CD14-positive monocyte (primary cell): ENCODE measurements around the gene ZFP90. TPM values are rescaled to one million over a fixed set of nuclear protein-coding genes. Genes with fewer than 3 reads are reported as not detected.

Experiments used
- DNase-seq, 3 donors: peaks; one replicate each; pipeline ENCODE4 v3.0.0-alpha.2; 2011 to 2022
- H2AFZ ChIP-seq: 2 replicates; pipeline ENCODE4 v1.6.0; 2012; ENCODE audit warnings: mild to moderate bottlenecking, low read depth, low read length, inconsistent platforms; ENCODE audit not compliant: insufficient read depth, poor library complexity, severe bottlenecking
- H3K27ac ChIP-seq, 2 donors: 1 replicate in 1 of 2; 2 replicates in 1 of 2; pipeline ENCODE4 v1.5.1; 2012 to 2013; ENCODE audit warnings: low read length in 2 of 2, control low read depth in 1 of 2, inconsistent platforms in 1 of 2, low read depth in 1 of 2, mild to moderate bottlenecking in 1 of 2
- H3K27me3 ChIP-seq, 2 donors: one replicate each; pipeline versions ENCODE4 v1.6.0 to v1.6.1; 2011 to 2013; ENCODE audit warnings: low read length in 2 of 2; ENCODE audit not compliant: control insufficient read depth in 2 of 2, insufficient read depth in 2 of 2
- H3K36me3 ChIP-seq, 2 donors: replicated peaks in 1 of 2; 1 replicate in 1 of 2; 2 replicates in 1 of 2; pipeline versions ENCODE4 v1.5.1 to v1.6.1; 2012 to 2013; ENCODE audit warnings: low read length in 2 of 2, control low read depth in 1 of 2, inconsistent platforms in 1 of 2, mild to moderate bottlenecking in 1 of 2; ENCODE audit not compliant: insufficient read depth in 2 of 2, control insufficient read depth in 1 of 2
- H3K4me1 ChIP-seq, 2 donors: 1 replicate in 1 of 2; 2 replicates in 1 of 2; pipeline versions ENCODE4 v1.5.1 to v1.6.1; 2012 to 2013; ENCODE audit warnings: low read length in 2 of 2, control low read depth in 1 of 2, inconsistent platforms in 1 of 2, mild to moderate bottlenecking in 1 of 2, moderate library complexity in 1 of 2; ENCODE audit not compliant: insufficient read depth in 2 of 2, control insufficient read depth in 1 of 2
- H3K4me2 ChIP-seq: replicated peaks from 2 replicates; pipeline ENCODE3; 2012; ENCODE audit warnings: low read length, moderate library complexity, mild to moderate bottlenecking; ENCODE audit not compliant: poor library complexity, severe bottlenecking; ENCODE audit errors: extremely low read depth
- H3K4me3 ChIP-seq, 3 experiments: fragments of 200-600 bp in 1 of 3; sonication (generic) in 1 of 3; replicated peaks in 1 of 3; 1 replicate in 2 of 3; 2 replicates in 1 of 3; pipeline ENCODE4 v1.5.1; 2011 to 2013; ENCODE audit warnings: low read length in 3 of 3, mild to moderate bottlenecking in 3 of 3, control low read depth in 2 of 3, low read depth in 2 of 3, inconsistent platforms in 1 of 3, moderate library complexity in 1 of 3
- H3K79me2 ChIP-seq: 2 replicates; pipeline ENCODE4 v1.6.0; 2012; ENCODE audit warnings: mild to moderate bottlenecking, control low read depth, inconsistent platforms, low read length, moderate library complexity; ENCODE audit not compliant: insufficient read depth
- H3K9ac ChIP-seq: 2 replicates; pipeline ENCODE4 v1.6.0; 2017; ENCODE audit warnings: low read length, mild to moderate bottlenecking; ENCODE audit not compliant: insufficient read depth, poor library complexity, severe bottlenecking
- H3K9me3 ChIP-seq, 2 donors: replicated peaks in 1 of 2; 1 replicate in 1 of 2; 2 replicates in 1 of 2; pipeline versions ENCODE4 v1.5.1 to v1.6.1; 2012 to 2013; ENCODE audit warnings: low read length in 2 of 2, control low read depth in 1 of 2; ENCODE audit not compliant: control insufficient read depth in 1 of 2, insufficient read depth in 1 of 2
- H4K20me1 ChIP-seq: 2 replicates; pipeline ENCODE4 v1.6.0; 2012; ENCODE audit warnings: mild to moderate bottlenecking, low read length, control low read depth, moderate library complexity; ENCODE audit not compliant: insufficient read depth
- H3K27ac Mint-ChIP-seq, 7 donors: one replicate each; pipeline ENCODE4 v1.8.0; 2020; ENCODE audit warnings: mild to moderate bottlenecking in 7 of 7, mixed read lengths in 7 of 7, moderate library complexity in 6 of 7, inconsistent platforms in 2 of 7
- H3K27me3 Mint-ChIP-seq, 3 donors: one replicate each; pipeline ENCODE4 v1.8.0; 2021 to 2022; ENCODE audit warnings: low read depth in 3 of 3, mild to moderate bottlenecking in 3 of 3, mixed read lengths in 3 of 3, moderate library complexity in 3 of 3, inconsistent platforms in 1 of 3
- H3K36me3 Mint-ChIP-seq, 2 donors: one replicate each; pipeline ENCODE4 v1.8.0; 2020; ENCODE audit warnings: mixed read lengths in 2 of 2, inconsistent platforms in 1 of 2, mild to moderate bottlenecking in 1 of 2
- H3K4me1 Mint-ChIP-seq: one replicate; pipeline ENCODE4 v1.8.0; 2020; ENCODE audit warnings: mild to moderate bottlenecking, mixed read lengths
- H3K4me3 Mint-ChIP-seq, 2 donors: one replicate each; pipeline ENCODE4 v1.8.0; 2020; ENCODE audit warnings: mild to moderate bottlenecking in 2 of 2, mixed read lengths in 2 of 2, moderate library complexity in 1 of 2
- H3K9me3 Mint-ChIP-seq, 7 donors: one replicate each; pipeline ENCODE4 v1.8.0; 2020 to 2022; ENCODE audit warnings: mixed read lengths in 7 of 7, mild to moderate bottlenecking in 6 of 7, moderate library complexity in 6 of 7, inconsistent platforms in 2 of 7
- WGBS: methylation state at CpG from one replicate; pipeline ENCODE4 v1.1.5; 2013; ENCODE audit warnings: missing lambda C conversion rate; ENCODE audit not compliant: insufficient coverage; 5-methylcytosine and 5-hydroxymethylcytosine counted together
- intact Hi-C, 2 donors: fragments of 100-400 bp; cut with micrococcal nuclease; formaldehyde crosslinking; loops; one replicate each; pipeline versions ENCODE4 v1.15.0 to v1.15.1; 2023
- polyA plus RNA-seq, 3 donors: library from polyadenylated mRNA; depleted of rRNA in 1 of 3; unstranded in 2 of 3; stranded (reverse) in 1 of 3; fragments of 300-500 nt in 2 of 3; fragments of >200 nt in 1 of 3; fragmentation: Illumina TruSeq in 2 of 3; gene quantifications; 1 replicate in 2 of 3; 2 replicates in 1 of 3; pipeline ENCODE4 v1.2.3, GENCODE V29; 2012 to 2021
- TF ChIP-seq, protein P1 (sequence below): fragments of 200-600 bp; IDR thresholded peaks from one replicate; pipeline ENCODE4 v1.8.0; 2022; ENCODE audit warnings: antibody characterized with exemption, mild to moderate bottlenecking

The ZFP90 gene
- polyA plus RNA-seq, 3 donors: 4.2 to 7.9 (median 6.3) TPM

GRCh38 chr16:68503334-68503733 is 35.8 kb upstream of the ZFP90 start:
- no peaks in the 10 kb centered on the region for H3K79me2 ChIP-seq
- Mint-ChIP-seq H3K9me3 (no peaks in the 10 kb centered on the region), H3K27ac (peak overlapping the region in 1 of 7 donors; percentile 50), H3K4me3 (no peak overlapping the region), H3K27me3 (peaks cover 6 to 13% (median 7%) of the 10 kb centered on the region in 3 donors), H3K4me1 (peaks cover 9% of the 10 kb centered on the region), H3K36me3 (no peaks in the 10 kb centered on the region)
- peaks cover 5 to 7% of the 10 kb centered on the region in 2 donors for H3K4me1 ChIP-seq
- H3K27ac ChIP-seq: no peak overlapping the region
- H3K9me3 ChIP-seq: no peaks in the 10 kb centered on the region
- TF ChIP-seq, protein P1, sequence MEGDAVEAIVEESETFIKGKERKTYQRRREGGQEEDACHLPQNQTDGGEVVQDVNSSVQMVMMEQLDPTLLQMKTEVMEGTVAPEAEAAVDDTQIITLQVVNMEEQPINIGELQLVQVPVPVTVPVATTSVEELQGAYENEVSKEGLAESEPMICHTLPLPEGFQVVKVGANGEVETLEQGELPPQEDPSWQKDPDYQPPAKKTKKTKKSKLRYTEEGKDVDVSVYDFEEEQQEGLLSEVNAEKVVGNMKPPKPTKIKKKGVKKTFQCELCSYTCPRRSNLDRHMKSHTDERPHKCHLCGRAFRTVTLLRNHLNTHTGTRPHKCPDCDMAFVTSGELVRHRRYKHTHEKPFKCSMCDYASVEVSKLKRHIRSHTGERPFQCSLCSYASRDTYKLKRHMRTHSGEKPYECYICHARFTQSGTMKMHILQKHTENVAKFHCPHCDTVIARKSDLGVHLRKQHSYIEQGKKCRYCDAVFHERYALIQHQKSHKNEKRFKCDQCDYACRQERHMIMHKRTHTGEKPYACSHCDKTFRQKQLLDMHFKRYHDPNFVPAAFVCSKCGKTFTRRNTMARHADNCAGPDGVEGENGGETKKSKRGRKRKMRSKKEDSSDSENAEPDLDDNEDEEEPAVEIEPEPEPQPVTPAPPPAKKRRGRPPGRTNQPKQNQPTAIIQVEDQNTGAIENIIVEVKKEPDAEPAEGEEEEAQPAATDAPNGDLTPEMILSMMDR: no peak
- H4K20me1 ChIP-seq: no peaks in the 10 kb centered on the region
- intact Hi-C loops: no loop called here
- no peak for DNase-seq
- H3K36me3 ChIP-seq: no peaks in the 10 kb centered on the region
- H2AFZ ChIP-seq: no peak overlapping the region
- H3K4me3 ChIP-seq: no peak overlapping the region
- WGBS: no CpG with 5 or more reads among the region's 3 CpGs
- no peaks in the 10 kb centered on the region for H3K27me3 ChIP-seq
- H3K9ac ChIP-seq: no peak overlapping the region
- no peak overlapping the region for H3K4me2 ChIP-seq

DNA sequence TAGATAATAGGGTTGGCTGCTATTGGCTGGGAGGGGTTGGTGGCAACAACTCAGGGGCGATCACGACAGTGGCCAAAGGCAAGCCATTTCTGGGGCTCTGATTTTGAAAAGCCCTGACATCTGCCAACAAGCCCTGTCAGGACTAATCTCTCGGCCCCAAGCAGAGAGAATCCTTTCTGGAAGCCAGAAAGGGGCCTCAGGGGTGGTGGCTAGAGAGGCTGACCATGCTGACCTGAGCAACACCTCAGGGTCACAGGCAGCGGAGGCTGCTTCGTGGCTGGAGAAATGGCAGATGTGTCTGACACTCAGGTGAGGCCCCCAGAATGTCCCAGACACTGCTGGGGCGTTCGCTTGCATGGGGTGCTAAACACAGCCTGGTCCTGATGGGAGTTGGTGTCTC is 35.0 kb upstream of the ZFP90 start:
- no peak overlapping the region for H3K27ac Mint-ChIP-seq
- peaks cover 9 to 16% (median 12%) of the 10 kb centered on the region in 3 donors for H3K27me3 Mint-ChIP-seq
- 93% methylated on average over 5 of the region's 7 CpGs for WGBS
- H3K27ac ChIP-seq: no peak overlapping the region
- H3K4me3 ChIP-seq: no peak overlapping the region
- no peaks in the 10 kb centered on the region for H4K20me1 ChIP-seq
- H2AFZ ChIP-seq: no peak overlapping the region
- H3K9ac ChIP-seq: no peak overlapping the region
- peaks cover under 1% of the 10 kb centered on the region in 2 donors for H3K4me1 ChIP-seq
- TF ChIP-seq, protein P1: no peak
- H3K27me3 ChIP-seq: no peaks in the 10 kb centered on the region
- H3K4me1 Mint-ChIP-seq: peaks cover 4% of the 10 kb centered on the region
- no peaks in the 10 kb centered on the region for H3K9me3 ChIP-seq
- H3K9me3 Mint-ChIP-seq: no peaks in the 10 kb centered on the region
- intact Hi-C loops: no loop called here
- no peaks in the 10 kb centered on the region for H3K79me2 ChIP-seq
- no peak overlapping the region for H3K4me2 ChIP-seq
- no peaks in the 10 kb centered on the region for H3K36me3 ChIP-seq
- no peak for DNase-seq
- H3K4me3 Mint-ChIP-seq: no peak overlapping the region
- H3K36me3 Mint-ChIP-seq: no peaks in the 10 kb centered on the region
